ENCODE data around the gene EPHB1. TPM values are rescaled to one million over a fixed set of nuclear protein-coding genes. Genes with fewer than 3 reads are reported as not detected.

Gene EPHB1
- total RNA-seq, 1 experiment from 2014 or later = 7.0 TPM

- no peak for TF ChIP-seq E2F1 (CRISPR knock-in tag; IDR thresholded peaks at IDR 0.05)
- TF ChIP-seq ZNF416 (CRISPR knock-in tag; IDR thresholded peaks at IDR 0.05) = no peak
- TF ChIP-seq CDX4 (CRISPR knock-in tag; IDR thresholded peaks at IDR 0.05; ENCODE audit: borderline replicate concordance) = no peak
- TF ChIP-seq AFF4 (CRISPR knock-in tag; IDR thresholded peaks at IDR 0.05; ENCODE audit: borderline replicate concordance) = no peak
- no peak for TF ChIP-seq NFE2L1 (CRISPR knock-in tag; IDR thresholded peaks at IDR 0.05)
- no peak for TF ChIP-seq ZNF532 (CRISPR knock-in tag; IDR thresholded peaks at IDR 0.05; ENCODE audit: borderline replicate concordance)
Observed at GRCh38 chr3:134867277-134867676, 72.2 kb downstream of the EPHB1 start (continued).

GRCh38 chr3:134869153-134869726 is 74.2 kb downstream of the EPHB1 start:
- peaks cover 8% of the 10 kb centered on the region for H3K9me3 Mint-ChIP-seq
- no peak overlapping the region for H3K27ac Mint-ChIP-seq
- TF ChIP-seq ZBTB21 (CRISPR knock-in tag; IDR thresholded peaks at IDR 0.05; ENCODE audit: borderline replicate concordance) (no peak), SOX15 (CRISPR knock-in tag; IDR thresholded peaks at IDR 0.05) (no peak), SP1 (CRISPR knock-in tag; conservative IDR thresholded peaks at IDR 0.05) (no peak), FOXJ3 (CRISPR knock-in tag; IDR thresholded peaks at IDR 0.05; ENCODE audit: borderline replicate concordance) (no peak), CREB1 (CRISPR knock-in tag; IDR thresholded peaks at IDR 0.05) (no peak), KAT7 (CRISPR knock-in tag; IDR thresholded peaks at IDR 0.05; ENCODE audit: borderline replicate concordance) (no peak)
- no peak overlapping the region for H3K4me3 Mint-ChIP-seq
- ChIA-PET CTCF (interaction anchor here (1.1 to 2.0 kb wide), 3 partner anchors 30 to 192 kb away, joined by 3 to 8 read pairs (median 3); partner anchors contain the start of gene EPHB1), POLR2A (no interaction called here)
- no peaks in the 10 kb centered on the region for H3K36me3 Mint-ChIP-seq
- H3K27me3 Mint-ChIP-seq (ENCODE audit: low read depth) = no peaks in the 10 kb centered on the region
- ATAC-seq (no peak), DNase-seq (ENCODE audit: low spot score) (no peak)
- 0 out of 2 replicates have a peak, but pooled peaks cover 5% of the 10 kb centered on the region for H3K4me1 Mint-ChIP-seq

GRCh38 chr3:134871818-134872217 is 76.8 kb downstream of the EPHB1 start:
- H3K27me3 Mint-ChIP-seq (ENCODE audit: low read depth) = no peaks in the 10 kb centered on the region
- CTCF ChIA-PET = interaction anchor here (0.5 to 0.6 kb wide), 2 partner anchors 91 to 149 kb away, joined by 3 read pairs; no protein-coding TSS in a partner anchor
- no peak for TF ChIP-seq GRHL2 (CRISPR knock-in tag; IDR thresholded peaks at IDR 0.05; ENCODE audit: insufficient replicate concordance, severe bottlenecking)
- no peak for TF ChIP-seq ZNF138 (CRISPR knock-in tag; conservative IDR thresholded peaks at IDR 0.05)
- no peak for TF ChIP-seq NR1H2 (CRISPR knock-in tag; IDR thresholded peaks at IDR 0.05)
- no peak for TF ChIP-seq JUN (CRISPR knock-in tag; IDR thresholded peaks at IDR 0.05)
- no peak for TF ChIP-seq ZNF671 (CRISPR knock-in tag; IDR thresholded peaks at IDR 0.05)
- no peak for TF ChIP-seq E2F5 (CRISPR knock-in tag; IDR thresholded peaks at IDR 0.05)
- no peak for TF ChIP-seq TEAD4 (CRISPR knock-in tag; IDR thresholded peaks at IDR 0.05)
- TF ChIP-seq MLX (CRISPR knock-in tag; IDR thresholded peaks at IDR 0.05) = no peak
- DNase-seq (ENCODE audit: low spot score) = no peak
- H3K9me3 Mint-ChIP-seq = peaks cover 8% of the 10 kb centered on the region
- no peak overlapping the region for H3K27ac Mint-ChIP-seq
- POLR2A ChIA-PET = no interaction called here
- H3K36me3 Mint-ChIP-seq = no peaks in the 10 kb centered on the region
- peak; percentile 53 for ATAC-seq
- H3K4me1 Mint-ChIP-seq = no peaks in the 10 kb centered on the region
- no peak overlapping the region for H3K4me3 Mint-ChIP-seq
